ENCODE data around the gene NR2F1-AS1. TPM values are rescaled to one million over a fixed set of nuclear protein-coding genes. Genes with fewer than 3 reads are reported as not detected.

Gene NR2F1-AS1
- total RNA-seq, 2 experiments from 2014 or later: not detected

- CTCF ChIA-PET: interaction anchor here (1.1 kb wide), 1 partner anchor 319 kb away, joined by 3 read pairs; no protein-coding TSS in a partner anchor
- POLR2A ChIA-PET: no interaction called here
Measured at GRCh38 chr5:93580063-93580926, 724 bp downstream of the NR2F1-AS1 start.

- ChIA-PET CTCF (no interaction called here), POLR2A (no interaction called here)
Measured at GRCh38 chr5:93579692-93580062, 1.3 kb downstream of the NR2F1-AS1 start.

DNA sequence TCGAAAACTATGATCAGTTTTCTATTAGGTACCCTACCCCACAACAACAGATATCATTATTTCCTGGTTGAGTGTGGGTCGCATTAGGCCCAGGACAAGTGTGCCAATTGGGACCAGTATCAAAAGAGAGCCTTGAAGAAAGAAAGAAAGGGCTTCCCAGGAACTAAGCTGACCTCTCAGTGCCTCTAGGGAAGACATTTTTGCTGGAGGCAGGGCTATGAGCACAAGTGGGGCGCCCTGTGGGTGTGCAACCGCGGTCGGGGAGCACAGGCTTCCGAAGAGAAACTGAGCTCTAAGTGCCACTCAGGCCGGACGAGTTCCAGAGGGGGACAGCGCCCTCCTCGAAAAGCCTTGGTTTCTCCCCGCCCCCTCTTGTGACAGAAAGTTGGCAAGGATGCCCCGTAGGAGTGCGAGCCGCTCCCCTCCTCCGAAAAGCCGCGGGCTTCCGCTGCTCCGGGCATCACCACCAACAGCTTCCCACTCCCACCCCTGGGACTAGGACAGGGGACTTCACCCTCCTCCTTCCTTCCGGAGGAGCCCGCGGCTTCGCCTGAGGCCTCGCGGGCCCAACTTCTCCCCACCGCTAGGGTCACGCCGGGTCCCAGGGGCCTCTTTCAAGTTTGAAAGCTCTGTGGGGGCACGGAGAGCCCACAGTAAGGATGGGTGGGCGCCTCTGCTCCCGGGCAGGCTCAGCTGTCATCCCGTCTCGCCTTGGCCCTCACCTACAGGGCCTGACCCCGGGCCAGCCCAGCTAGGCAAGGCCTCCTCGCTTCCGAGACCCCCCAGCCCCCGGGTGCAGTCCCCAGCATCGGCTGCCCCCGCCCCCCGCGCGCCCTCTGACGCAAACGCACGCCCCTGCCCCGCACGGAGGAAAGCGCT, 2.0 kb downstream of the NR2F1-AS1 start:
- ChIA-PET CTCF (no interaction called here), POLR2A (no interaction called here)

DNA sequence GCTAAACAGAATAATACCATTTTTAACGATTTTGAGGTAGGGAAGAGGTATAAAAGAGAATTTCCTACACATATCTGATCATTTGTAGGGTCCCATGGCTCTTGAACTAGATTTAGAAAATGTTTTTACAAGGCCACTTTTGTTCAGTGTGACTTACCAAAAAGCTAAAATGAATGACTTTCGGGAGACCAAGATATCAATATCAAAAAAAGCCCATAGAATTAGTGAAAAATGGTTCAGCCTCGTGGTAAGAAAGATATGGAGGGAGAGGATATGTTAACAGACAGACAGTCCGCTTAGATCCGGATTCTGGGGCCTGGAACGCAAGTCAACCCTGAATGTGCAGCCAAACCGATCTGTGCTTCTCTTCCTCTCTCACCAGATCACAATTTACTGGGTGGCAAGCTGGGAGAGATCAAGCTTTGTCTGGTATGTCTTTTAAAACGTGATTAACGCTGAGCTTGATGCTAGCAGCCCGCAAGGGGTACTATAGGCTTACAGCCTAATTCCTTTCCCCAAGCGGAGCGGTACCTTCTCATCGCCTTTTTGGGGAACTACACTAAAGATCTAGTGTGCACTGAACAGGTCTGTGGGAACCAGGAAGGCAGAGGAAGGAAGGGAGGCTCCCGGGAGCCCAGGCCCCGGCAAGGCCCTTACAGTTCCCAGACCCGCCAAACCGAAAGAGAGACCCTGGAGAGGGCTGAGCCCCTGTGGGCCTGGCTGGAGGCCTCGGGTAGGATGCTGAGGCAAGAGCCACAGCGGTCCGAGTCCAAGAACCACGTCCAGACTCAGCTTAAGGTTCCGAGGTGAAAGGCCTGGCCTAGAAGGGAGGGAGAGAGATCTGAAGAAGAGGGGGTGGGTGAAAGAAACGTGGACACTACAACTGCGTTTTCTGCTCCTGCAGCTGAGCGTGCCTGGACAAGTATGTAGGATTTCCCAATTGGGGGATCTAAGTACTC, 2.9 kb downstream of the NR2F1-AS1 start:
- POLR2A ChIA-PET: no interaction called here
- CTCF ChIA-PET: no interaction called here

- POLR2A ChIA-PET: no interaction called here
- CTCF ChIA-PET: no interaction called here
Measured at GRCh38 chr5:93576994-93577853, 3.8 kb downstream of the NR2F1-AS1 start.

DNA sequence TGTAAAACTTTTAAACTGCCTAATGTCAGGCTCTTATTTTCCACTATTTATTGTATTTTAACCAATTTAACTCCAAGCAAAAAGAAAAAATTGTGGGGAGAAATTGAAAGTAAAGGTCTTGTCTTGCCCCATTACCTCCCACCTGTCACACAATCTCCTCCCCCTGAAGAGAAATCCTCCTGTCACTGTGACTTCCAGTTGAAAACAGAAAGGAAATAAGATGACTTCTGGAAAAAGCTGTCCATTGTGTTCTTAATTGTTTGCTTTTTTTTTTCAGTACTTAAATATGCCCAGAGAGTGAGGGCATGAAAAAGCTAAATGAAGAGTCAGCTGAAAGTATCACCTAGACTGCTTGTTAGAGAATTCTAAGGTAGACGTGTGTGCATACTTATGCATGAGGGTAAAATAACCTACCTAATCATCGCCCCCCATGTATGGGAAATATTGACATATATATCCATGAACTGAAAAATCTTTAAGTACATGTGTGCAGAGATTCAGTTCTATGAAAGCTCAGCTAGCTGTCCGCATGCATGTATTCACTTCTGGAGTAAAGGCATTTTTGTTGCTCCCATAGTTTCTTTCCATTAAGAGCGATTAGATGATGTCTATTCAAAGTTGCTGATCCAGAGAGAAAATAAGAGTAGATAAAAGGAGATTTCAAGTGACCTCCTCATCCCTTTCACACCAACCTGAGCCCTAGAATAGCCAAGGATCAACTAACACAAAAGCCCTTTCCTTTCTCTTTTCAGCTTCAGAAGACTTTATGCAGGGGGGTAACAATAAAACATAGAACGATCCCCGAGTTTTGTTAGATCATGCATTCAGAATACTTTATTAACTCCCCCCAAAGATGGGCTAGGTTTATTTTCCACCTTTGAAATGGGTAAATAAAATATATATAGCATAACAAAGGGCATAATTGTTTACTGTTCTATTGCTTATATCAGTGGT, 5.3 kb downstream of the NR2F1-AS1 start:
- ChIA-PET CTCF (no interaction called here), POLR2A (no interaction called here)

- ChIA-PET CTCF (no interaction called here), POLR2A (no interaction called here)
Measured at GRCh38 chr5:93574491-93575305, 6.3 kb downstream of the NR2F1-AS1 start.

DNA sequence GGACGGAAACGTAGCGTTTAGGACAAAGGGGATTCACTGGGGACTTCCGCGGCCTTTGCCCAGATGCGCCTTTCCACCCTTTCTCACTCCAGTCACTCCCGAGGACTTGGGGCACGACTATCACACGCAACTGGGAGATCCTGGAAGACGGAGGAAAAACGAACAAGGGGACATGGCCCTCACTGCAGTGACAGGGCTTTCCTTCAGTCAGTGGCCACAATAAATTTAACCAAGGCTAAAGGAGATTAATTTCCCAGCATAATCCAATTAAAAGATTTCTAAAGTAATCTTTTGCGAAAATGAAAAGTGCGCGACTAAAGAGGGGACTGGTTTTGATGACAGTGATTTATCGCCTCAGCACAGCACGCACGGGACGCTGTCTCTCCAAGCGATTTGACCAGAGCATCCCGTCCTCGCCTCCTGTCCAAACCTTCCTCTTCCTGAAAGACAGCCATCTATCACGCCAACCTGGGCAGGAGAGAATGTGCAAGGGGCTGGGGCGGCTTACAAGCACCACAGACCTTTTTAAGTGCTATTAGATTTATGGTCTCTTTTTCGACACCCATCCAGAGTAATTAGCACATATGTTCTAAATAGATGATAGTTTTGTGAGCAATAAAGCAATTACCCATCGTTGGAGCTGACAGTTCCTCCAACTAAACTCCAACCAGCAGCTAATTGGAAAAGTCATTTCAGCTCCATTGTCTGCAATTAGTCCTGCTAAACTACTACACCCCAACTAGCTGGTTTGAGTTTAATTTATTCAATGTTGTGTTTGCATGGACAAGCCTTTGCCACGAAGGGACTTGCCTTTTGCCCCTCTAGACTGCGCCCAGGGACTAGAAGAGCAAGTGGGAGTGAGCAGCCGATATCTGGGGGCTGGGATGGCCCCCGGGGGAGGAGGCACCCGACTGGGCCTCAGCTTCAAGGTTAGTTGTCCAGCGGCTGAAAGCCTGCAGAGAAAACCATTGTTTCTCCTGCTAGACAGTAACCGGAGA, 7.4 kb downstream of the NR2F1-AS1 start:
- ChIA-PET POLR2A (no interaction called here), CTCF (no interaction called here)

DNA sequence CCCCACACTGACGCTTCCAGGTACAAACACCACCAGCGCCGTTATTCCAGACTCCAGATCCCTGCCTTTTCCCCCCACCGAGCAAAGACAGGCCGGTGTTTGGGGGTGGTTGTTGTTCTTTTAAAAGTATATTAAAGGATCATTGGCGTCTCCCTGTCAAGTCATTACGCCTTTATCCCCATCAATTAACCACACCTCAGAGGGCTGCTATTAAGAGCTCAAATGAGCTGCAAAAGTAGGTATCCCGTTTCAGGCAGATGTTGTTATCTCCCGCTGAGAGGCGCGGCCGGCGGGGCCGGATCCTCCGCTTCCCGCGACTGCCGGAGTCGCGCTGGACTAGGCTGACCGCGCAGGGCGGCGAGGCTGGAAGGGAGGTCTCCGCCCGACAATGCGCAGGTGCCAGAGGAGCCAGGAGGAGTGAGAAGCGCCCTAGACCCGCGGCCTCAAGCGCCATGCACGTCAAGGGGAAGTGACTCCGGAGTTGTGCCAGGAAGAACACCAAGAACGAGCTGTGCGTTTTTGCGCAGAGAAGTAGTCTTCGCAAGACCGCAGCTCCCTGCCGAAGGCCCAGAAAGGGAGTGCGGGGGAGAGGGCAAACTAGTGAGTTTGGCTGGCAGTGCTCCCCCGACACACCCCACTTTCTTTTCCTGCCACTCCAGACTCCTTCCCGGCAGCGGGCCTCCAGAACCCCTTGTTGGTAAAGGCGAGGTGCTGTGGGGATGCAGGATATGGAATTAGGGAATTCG, 8.2 kb downstream of the NR2F1-AS1 start:
- CTCF ChIA-PET: no interaction called here
- POLR2A ChIA-PET: no interaction called here

GRCh38 chr5:93572101-93572607, 8.9 kb downstream of the NR2F1-AS1 start:
- POLR2A ChIA-PET: interaction anchor here (0.6 kb wide), 1 partner anchor 18 kb away, joined by 3 read pairs; no protein-coding TSS in a partner anchor
- CTCF ChIA-PET: interaction anchor here (0.7 to 0.8 kb wide), 2 partner anchors 11 to 15 kb away, joined by 3 to 5 read pairs; partner anchors contain the start of gene NR2F1

DNA sequence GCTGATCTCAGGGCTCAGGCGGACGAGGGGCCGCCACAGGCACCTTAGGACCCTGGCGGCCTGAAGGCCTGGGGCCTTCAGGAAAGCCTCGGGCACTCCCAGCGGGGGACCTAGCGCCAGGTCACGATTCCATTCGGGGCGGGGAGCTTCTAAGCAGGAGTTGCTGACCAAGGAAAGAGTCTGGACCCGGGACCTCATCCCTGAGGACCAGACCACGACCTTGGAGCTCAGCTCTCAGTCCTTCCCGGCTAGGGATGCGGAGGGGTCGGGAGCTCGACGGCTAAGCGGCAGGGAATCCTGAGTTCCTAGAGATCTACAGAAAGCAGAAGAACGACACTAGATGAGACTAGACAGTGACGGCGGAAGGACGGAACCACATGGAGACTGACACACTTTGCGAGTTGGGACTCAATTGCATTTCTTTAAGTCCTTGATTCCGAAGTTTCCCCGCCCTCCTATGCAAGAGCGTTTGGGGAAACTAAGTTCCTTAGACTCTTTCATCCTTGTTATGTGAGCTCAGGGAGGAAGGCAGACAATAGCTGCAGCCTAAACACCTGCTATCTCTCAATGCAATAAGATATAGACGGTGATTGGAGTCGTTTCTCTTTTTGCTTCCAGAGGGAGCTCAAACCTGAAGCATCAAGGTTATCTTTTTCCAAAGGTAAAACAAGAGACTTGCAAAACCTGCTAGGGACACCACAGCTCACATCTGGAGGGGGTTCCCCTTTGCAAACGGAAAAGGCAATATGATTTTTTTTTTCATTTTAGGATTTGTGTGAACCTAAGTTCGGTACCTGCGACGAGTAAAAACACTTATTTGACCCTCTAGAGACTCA, 9.7 kb downstream of the NR2F1-AS1 start:
- CTCF ChIA-PET: interaction anchor here (0.7 to 0.8 kb wide), 2 partner anchors 12 to 15 kb away, joined by 3 to 5 read pairs; partner anchors contain the start of gene NR2F1
- POLR2A ChIA-PET: interaction anchor here (0.6 kb wide), 2 partner anchors 19 to 21 kb away, joined by 3 read pairs; no protein-coding TSS in a partner anchor

GRCh38 chr5:93570294-93571113, 10.5 kb downstream of the NR2F1-AS1 start:
- CTCF ChIA-PET: no interaction called here
- POLR2A ChIA-PET: no interaction called here
